ENCODE results near the gene ZBTB7C.

ZBTB7C gene

GRCh38 chr18:48385596-48385995 lies 23.6 kb downstream of the ZBTB7C start:
- DNase-seq (ENCODE audit: low read depth, low spot score), result no peak

GRCh38 chr18:48376934-48377333 lies 32.2 kb downstream of the ZBTB7C start:
- Histone ChIP-seq H3K4me1 (ENCODE audit: insufficient read depth, insufficient read length) (peaks cover 2% of the 10 kb centered on the region), H3K36me3 (ENCODE audit: insufficient read depth, insufficient read length, low read length) (no peaks in the 10 kb centered on the region), H3K9me3 (ENCODE audit: insufficient read depth, low read length) (no peaks in the 10 kb centered on the region), H3K27me3 (ENCODE audit: insufficient read depth, insufficient read length) (peaks cover 3% of the 10 kb centered on the region), H3K9ac (ENCODE audit: insufficient read length, low read depth) (no peak overlapping the region), H3K4me3 (ENCODE audit: insufficient read length, low read depth) (no peak overlapping the region)
- no peak for DNase-seq (ENCODE audit: low read depth, low spot score)
- no peak for TF ChIP-seq YY1 (IDR thresholded peaks at IDR 0.05; ENCODE audit: insufficient read depth, insufficient read length)
- no peak for TF ChIP-seq SUZ12 (IDR thresholded peaks at IDR 0.05; ENCODE audit: extremely low read depth, insufficient read depth, insufficient read length)
- no peak for TF ChIP-seq ZNF274 (IDR thresholded peaks at IDR 0.05; ENCODE audit: low read depth, low read length)

More at GRCh38 chr18:48385596-48385995, 23.6 kb downstream of the ZBTB7C start:
- Histone ChIP-seq H3K27me3 (ENCODE audit: insufficient read depth, insufficient read length) (peaks cover 3% of the 10 kb centered on the region), H3K4me3 (ENCODE audit: insufficient read length, low read depth) (no peak overlapping the region), H3K9ac (ENCODE audit: insufficient read length, low read depth) (no peak overlapping the region), H3K36me3 (ENCODE audit: insufficient read depth, insufficient read length, low read length) (no peaks in the 10 kb centered on the region), H3K4me1 (ENCODE audit: insufficient read depth, insufficient read length) (peaks cover 4% of the 10 kb centered on the region), H3K9me3 (ENCODE audit: insufficient read depth, low read length) (no peaks in the 10 kb centered on the region)
- TF ChIP-seq SUZ12 (IDR thresholded peaks at IDR 0.05; ENCODE audit: extremely low read depth, insufficient read depth, insufficient read length) (no peak), ZNF274 (IDR thresholded peaks at IDR 0.05; ENCODE audit: low read depth, low read length) (no peak)

DNA sequence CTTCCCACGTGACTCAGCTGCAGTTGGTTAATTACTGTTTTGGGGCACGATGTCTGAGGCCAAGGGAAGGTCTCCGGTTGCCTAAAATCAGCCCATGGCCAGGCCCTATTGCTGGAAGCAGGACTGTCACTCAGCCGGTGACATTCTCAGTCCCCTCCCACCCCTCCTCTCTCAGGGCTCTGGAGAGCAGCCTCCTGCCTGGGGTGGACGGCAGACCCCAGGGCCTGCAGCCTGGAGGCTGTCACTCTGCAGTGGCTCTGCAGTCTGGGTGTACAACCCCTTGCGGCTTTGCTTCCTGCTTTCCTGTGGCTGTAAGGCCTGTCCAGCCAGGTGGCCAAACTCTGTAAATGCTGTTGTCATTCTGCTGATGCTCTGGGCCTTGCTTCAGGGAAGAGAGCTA lies 32.8 kb downstream of the ZBTB7C start:
- no peak overlapping the region for H3K4me3 ChIP-seq (ENCODE audit: insufficient read length, low read depth)
- TF ChIP-seq YY1 (IDR thresholded peaks at IDR 0.05; ENCODE audit: insufficient read depth, insufficient read length) (no peak), SUZ12 (IDR thresholded peaks at IDR 0.05; ENCODE audit: extremely low read depth, insufficient read depth, insufficient read length) (no peak), ZNF274 (IDR thresholded peaks at IDR 0.05; ENCODE audit: low read depth, low read length) (no peak)
- no peak overlapping the region for H3K9ac ChIP-seq (ENCODE audit: insufficient read length, low read depth)
- no peak for DNase-seq (ENCODE audit: low read depth, low spot score)
- H3K27me3 ChIP-seq (ENCODE audit: insufficient read depth, insufficient read length), result no peaks in the 10 kb centered on the region
- H3K36me3 ChIP-seq (ENCODE audit: insufficient read depth, insufficient read length, low read length), result no peaks in the 10 kb centered on the region
- H3K4me1 ChIP-seq (ENCODE audit: insufficient read depth, insufficient read length), result peaks cover 2% of the 10 kb centered on the region
- no peaks in the 10 kb centered on the region for H3K9me3 ChIP-seq (ENCODE audit: insufficient read depth, low read length)

DNA sequence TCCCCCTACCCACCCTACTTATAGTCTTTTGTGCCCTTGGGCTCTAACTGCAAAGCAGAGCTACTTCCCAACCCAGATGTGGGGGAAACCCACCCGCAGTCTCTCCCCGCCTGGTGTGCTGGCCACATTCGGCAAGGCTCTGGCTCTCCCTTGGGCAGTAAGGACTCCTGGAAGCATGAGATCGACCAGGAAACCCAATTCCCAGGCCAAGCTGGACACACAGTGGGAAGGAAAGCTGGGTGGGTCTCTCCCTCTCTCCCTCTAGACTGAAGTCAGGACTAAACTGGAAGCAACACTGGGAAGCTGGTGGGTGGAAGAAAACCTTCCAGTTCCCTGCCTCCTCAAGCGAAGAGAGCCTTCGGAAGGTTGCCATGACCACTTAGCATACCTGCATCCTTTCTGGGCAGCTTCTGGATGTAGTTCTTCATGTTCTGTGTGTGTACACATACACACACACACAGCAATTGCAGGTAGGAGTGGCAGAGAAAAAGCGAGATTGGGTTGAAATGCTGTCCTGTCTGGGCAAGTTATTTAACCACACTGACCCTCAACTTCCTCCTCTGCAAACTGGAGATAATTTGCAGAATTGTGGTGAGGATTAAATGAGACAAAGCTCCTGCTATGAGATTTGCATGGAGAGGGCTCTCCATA lies 33.9 kb downstream of the ZBTB7C start:
- H3K36me3 ChIP-seq (ENCODE audit: insufficient read depth, insufficient read length, low read length), result no peaks in the 10 kb centered on the region
- TF ChIP-seq ZNF274 (IDR thresholded peaks at IDR 0.05; ENCODE audit: low read depth, low read length) (no peak), YY1 (IDR thresholded peaks at IDR 0.05; ENCODE audit: insufficient read depth, insufficient read length) (no peak), SUZ12 (IDR thresholded peaks at IDR 0.05; ENCODE audit: extremely low read depth, insufficient read depth, insufficient read length) (no peak)

GRCh38 chr18:48374423-48375149 lies 34.6 kb downstream of the ZBTB7C start:
- no peak for DNase-seq (ENCODE audit: low read depth, low spot score)
- H3K36me3 ChIP-seq (ENCODE audit: insufficient read depth, insufficient read length, low read length), result no peaks in the 10 kb centered on the region
- no peak for TF ChIP-seq ZNF274 (IDR thresholded peaks at IDR 0.05; ENCODE audit: low read depth, low read length)
- TF ChIP-seq SUZ12 (IDR thresholded peaks at IDR 0.05; ENCODE audit: extremely low read depth, insufficient read depth, insufficient read length), result no peak
- peaks cover 2% of the 10 kb centered on the region for H3K4me1 ChIP-seq (ENCODE audit: insufficient read depth, insufficient read length)
- no peaks in the 10 kb centered on the region for H3K9me3 ChIP-seq (ENCODE audit: insufficient read depth, low read length)
- no peak overlapping the region for H3K4me3 ChIP-seq (ENCODE audit: insufficient read length, low read depth)
- no peak overlapping the region for H3K9ac ChIP-seq (ENCODE audit: insufficient read length, low read depth)
- no peaks in the 10 kb centered on the region for H3K27me3 ChIP-seq (ENCODE audit: insufficient read depth, insufficient read length)

More for the DNA sequence above, 33.9 kb downstream of the ZBTB7C start:
- no peak overlapping the region for H3K9ac ChIP-seq (ENCODE audit: insufficient read length, low read depth)
- no peak overlapping the region for H3K4me3 ChIP-seq (ENCODE audit: insufficient read length, low read depth)
- no peaks in the 10 kb centered on the region for H3K27me3 ChIP-seq (ENCODE audit: insufficient read depth, insufficient read length)
- peaks cover 2% of the 10 kb centered on the region for H3K4me1 ChIP-seq (ENCODE audit: insufficient read depth, insufficient read length)
- no peaks in the 10 kb centered on the region for H3K9me3 ChIP-seq (ENCODE audit: insufficient read depth, low read length)
- no peak for DNase-seq (ENCODE audit: low read depth, low spot score)

GRCh38 chr18:48371854-48372602 lies 37.2 kb downstream of the ZBTB7C start:
- Histone ChIP-seq H3K36me3 (ENCODE audit: insufficient read depth, insufficient read length, low read length) (no peaks in the 10 kb centered on the region), H3K4me3 (ENCODE audit: insufficient read length, low read depth) (no peak overlapping the region), H3K4me1 (ENCODE audit: insufficient read depth, insufficient read length) (peaks cover 5% of the 10 kb centered on the region), H3K9me3 (ENCODE audit: insufficient read depth, low read length) (no peaks in the 10 kb centered on the region), H3K9ac (ENCODE audit: insufficient read length, low read depth) (no peak overlapping the region), H3K27me3 (ENCODE audit: insufficient read depth, insufficient read length) (no peaks in the 10 kb centered on the region)
- TF ChIP-seq ZNF274 (IDR thresholded peaks at IDR 0.05; ENCODE audit: low read depth, low read length), result no peak
- no peak for TF ChIP-seq YY1 (IDR thresholded peaks at IDR 0.05; ENCODE audit: insufficient read depth, insufficient read length)
- DNase-seq (ENCODE audit: low read depth, low spot score), result no peak

- Histone ChIP-seq H3K4me3 (ENCODE audit: insufficient read length, low read depth) (no peak overlapping the region), H3K9ac (ENCODE audit: insufficient read length, low read depth) (no peak overlapping the region), H3K9me3 (ENCODE audit: insufficient read depth, low read length) (peaks cover 12% of the 10 kb centered on the region), H3K36me3 (ENCODE audit: insufficient read depth, insufficient read length, low read length) (no peaks in the 10 kb centered on the region), H3K4me1 (ENCODE audit: insufficient read depth, insufficient read length) (peaks cover 3% of the 10 kb centered on the region), H3K27me3 (ENCODE audit: insufficient read depth, insufficient read length) (no peaks in the 10 kb centered on the region)
- no peak for TF ChIP-seq SUZ12 (IDR thresholded peaks at IDR 0.05; ENCODE audit: extremely low read depth, insufficient read depth, insufficient read length)
- TF ChIP-seq YY1 (IDR thresholded peaks at IDR 0.05; ENCODE audit: insufficient read depth, insufficient read length), result no peak
- no peak for TF ChIP-seq ZNF274 (IDR thresholded peaks at IDR 0.05; ENCODE audit: low read depth, low read length)
- DNase-seq (ENCODE audit: low read depth, low spot score), result no peak
Measured at GRCh38 chr18:48367557-48367956, 41.6 kb downstream of the ZBTB7C start.

All from NT2/D1 (cell line).